Activated T-helper 1 cell treated with anti-CD3 and anti-CD28 coated beads, Interleukin-2, amount 50 U/mL, for 16 hours (primary cell): ENCODE data around the gene PLPPR5.

Experiments
- DNase-seq, 2 donors: peaks; one replicate each; pipeline ENCODE4 v3.0.0-alpha.2; 2020; ENCODE audit warnings: low read depth in 1 of 2, low spot score in 1 of 2

The PLPPR5 gene

DNA sequence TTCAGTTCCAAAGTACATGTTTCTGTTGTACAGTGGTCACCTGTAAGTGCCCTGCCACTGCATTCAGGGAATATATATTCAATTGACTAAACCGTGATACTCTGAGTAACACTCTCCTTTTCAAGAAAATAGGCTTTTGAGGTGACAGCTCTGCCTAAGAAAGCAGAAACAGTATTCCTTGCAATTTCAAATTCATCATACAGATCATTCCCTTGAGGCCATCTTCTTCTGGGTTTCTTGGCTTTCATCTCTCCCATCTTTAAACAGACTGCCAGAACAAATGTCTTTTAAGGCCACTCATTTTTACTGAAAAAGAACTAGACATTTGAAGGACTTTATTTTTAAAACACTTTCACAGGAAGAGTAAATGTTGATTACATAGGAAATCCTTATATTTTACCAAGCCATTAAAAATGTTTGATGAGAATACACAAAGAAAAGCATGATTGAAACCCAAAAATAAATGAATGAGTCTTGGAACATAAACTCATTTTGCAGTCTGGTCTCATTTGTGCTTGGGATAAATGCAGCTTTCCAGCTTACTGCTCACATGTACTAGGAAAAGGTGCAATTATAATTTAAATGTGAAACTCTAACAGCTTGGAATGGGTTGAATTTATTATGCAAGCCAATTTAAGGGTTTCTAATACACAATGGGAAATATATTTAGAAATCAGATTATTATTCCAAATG lies 34.7 kb downstream of the PLPPR5 start:
- DNase-seq: no peak

DNA sequence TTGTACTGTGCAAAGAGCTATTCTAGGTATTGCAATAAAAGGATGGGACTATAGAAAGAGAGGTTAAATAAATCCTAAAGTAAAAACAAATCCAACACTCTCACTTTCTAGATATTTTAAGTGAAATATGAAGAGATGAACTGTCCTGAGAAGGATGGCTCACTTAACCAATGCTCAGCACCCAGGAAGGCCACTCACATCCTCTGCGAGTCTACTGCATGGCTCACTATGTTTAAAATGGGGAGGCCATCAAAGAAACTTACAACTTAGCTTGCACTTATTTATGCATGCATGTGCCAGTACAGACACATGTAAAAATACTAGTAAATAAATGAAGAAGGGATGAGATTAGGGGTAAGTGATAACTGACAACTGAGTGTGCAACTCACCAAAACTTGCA lies 37.5 kb downstream of the PLPPR5 start:
- no peak for DNase-seq

DNA sequence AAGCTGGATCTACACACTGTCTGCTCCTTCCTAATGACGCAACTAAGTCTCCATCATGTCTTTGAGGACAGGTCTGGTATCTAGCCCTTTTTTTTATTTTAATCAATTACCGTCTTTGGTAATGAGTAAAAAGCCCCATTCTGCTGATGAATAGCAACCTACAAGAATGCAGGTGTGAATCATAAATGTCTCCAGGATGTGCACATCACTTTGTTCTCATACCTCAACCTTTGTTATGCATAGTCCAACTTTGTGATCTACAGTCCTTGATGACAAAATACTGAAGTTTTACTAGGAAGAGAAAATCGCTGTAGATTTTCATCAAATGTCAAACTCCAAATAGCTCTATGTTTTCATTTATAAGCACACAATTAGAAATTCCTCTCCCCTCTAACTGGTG lies 39.3 kb downstream of the PLPPR5 start:
- DNase-seq: no peak

- no peak for DNase-seq
Measured at GRCh38 chr1:98964198-98964597, 40.5 kb downstream of the PLPPR5 start.

DNA sequence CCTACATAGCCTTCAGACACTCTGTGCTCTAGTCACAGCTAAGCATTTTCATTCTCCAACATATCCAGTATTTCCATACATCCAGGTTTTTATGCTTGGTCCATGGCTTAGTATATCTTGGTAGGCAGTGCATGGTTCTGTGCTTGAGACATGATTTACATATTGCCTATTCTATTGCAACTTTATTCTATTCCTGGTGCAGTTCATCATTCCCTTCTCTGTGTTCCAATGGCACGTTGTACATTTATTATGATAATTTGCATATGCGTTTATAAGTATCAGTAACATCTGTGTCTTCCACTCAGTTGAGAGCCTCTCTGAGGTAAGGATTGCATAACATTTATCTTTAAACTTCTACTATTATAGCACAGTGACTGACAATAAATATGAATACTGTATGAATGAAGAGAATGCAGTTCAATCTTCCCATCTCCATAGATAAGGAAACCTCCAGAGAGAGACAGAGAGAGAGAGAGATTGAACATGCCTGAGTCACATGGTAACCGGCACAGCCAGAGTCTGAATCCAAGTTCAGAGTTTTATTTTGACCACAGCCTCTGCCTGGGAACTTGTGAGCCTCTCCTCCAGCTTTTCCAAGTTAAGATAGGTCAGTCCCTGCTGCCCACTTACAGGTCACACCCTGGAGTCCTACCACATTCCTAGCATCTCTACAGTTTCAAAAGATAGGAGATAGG lies 41.5 kb downstream of the PLPPR5 start:
- no peak for DNase-seq

GRCh38 chr1:98962156-98962555 lies 42.5 kb downstream of the PLPPR5 start:
- no peak for DNase-seq

DNA sequence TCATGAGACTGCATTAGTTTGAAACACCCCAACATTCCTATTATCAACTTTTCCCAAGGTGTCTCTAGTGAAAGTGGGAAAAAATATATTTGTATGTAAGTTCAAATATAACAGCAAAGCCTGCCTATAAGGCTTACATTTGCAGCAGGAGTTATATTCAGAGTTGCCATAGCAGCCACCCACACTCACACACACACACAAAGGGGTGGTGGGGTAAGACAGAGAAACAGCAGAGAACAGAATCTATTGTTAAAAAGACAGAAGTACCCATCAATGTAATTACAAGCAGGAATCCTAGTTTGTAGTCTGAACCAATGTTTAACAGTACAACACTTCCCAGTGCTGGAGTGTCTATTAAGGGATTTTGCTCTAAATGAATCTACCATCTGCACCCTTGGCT lies 55.0 kb downstream of the PLPPR5 start:
- no peak for DNase-seq

DNA sequence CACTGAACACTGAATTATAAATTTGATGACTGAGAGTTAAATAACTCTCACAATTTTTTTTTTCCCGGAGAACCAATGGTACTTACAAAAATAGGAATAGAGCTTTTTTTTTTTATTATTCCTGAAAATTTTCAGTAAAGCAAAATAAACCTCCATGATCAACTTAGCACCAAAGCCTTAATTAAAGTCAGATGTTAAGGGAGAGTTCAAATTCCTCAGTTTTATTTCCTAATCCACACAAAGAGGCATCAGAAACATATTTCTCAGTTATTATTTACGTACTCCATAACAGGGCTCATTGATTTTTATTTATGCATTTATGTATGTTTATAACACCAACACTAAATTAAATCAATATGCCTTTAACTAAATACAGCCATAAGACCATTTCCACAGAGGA lies 55.5 kb downstream of the PLPPR5 start:
- DNase-seq: no peak

DNA sequence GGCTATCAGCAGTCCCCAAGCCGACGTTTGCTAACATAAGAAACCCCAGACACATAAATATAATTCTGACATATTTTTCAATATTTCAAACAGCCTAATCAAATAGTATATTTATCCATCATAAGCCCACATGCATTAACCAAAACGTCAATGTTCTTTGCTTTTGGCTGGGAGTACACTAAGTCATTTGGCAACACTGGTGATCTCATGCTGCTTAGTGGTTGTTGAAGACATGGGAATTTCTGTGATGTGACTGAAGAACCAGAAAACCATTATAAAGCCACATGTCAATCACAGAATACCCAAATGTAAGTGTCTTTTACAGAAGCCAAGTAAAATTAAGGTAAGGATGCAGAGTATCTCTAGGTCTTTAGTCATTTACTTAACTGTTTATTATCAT lies 57.6 kb downstream of the PLPPR5 start:
- no peak for DNase-seq

DNA sequence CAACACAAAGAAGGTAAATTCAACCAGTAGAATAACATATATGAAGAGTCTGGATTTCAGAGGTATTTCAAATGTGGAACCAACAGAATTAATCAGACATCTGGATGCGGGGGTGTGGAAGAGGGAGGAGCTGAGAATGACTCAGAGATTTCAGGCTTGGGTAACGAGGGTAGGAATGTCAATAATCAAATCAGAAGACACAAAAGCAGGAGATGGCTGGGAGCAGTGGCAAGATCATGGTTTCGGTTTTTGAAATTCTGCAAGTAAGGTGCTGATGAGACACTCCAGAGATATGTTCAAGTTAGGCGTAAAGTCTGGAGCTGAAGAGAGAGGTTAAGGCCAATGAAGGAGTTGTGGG lies 64.0 kb downstream of the PLPPR5 start:
- DNase-seq: no peak

GRCh38 chr1:98940069-98940721 lies 64.5 kb downstream of the PLPPR5 start:
- DNase-seq: no peak

DNA sequence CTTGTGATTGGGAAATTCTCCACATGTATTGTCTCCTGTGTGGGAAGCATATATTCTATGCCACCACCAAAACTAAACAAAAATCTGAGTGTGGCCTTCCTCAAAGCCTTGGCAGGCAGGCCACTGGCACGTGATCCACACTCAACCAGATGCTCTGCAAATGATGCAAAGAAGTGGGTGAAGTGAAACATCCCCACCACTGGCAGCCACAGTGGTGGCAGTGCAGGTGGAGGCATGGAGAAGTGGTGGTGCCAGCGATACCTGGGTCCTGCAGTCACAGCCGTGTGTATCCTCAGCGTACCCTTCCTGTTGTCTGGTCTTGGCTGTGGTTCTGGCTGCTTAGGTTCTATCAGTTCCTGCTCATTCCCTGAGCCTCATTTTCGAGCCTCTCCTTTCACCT lies 65.2 kb downstream of the PLPPR5 start:
- DNase-seq: no peak

DNA sequence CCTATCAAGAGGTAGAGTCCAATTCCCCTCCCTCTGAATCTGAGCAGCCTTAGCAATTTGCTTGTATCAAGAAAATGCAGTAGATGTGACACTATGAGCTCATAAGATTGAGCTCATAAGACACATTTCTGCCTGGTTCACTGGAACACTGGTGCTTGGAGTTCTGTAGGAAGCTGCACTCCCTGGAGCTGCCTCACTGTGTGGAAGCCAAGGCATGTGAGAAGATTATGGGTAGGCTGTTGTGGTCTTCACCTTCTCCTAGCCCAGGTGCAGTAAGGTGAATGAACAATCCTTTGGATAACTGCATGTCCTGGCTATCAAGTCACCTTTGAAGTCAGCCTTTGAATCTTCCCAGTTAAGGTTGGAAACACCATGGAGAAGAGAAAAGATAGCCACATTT lies 67.3 kb downstream of the PLPPR5 start:
- no peak for DNase-seq

DNA sequence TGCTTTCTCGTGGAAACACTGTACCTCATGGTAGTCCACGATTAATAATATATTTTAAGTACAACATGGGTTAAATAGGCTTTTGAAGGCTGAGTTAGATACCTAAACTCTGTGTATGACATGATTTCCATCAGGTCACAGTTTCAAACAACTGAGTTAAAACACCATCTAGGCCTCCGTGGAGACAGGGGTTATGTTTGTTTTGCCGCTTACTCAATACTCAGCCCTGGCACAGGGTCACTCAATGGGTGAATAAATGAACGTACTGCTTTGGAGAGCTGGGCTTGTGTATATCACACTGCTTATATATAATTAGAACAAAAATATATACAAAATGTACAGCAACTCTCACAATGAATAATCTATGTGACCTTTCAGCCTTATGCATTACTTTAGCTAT lies 72.5 kb downstream of the PLPPR5 start:
- no peak for DNase-seq

- no peak for DNase-seq
Measured at GRCh38 chr1:98931128-98931835, 73.4 kb downstream of the PLPPR5 start.

DNA sequence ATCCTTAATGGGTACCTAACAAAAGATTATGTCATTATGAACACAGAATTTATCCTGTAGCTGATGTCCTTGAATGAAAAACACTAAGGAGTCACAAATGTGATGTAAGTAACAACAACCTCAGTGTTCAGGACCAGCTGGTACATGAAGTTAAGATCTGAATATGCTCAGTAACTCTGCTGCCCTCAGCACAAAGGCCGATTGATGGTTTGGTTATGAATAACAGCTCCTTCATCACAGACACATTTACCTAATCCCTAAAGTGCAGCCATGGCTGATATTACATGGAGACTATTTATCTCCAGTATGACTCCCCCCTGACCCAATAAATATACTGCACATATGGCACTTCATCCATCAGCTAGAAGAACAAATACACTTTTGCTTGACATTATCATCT lies 75.2 kb downstream of the PLPPR5 start:
- no peak for DNase-seq

- no peak for DNase-seq
Measured at GRCh38 chr1:98926597-98926996, 78.1 kb downstream of the PLPPR5 start.

DNA sequence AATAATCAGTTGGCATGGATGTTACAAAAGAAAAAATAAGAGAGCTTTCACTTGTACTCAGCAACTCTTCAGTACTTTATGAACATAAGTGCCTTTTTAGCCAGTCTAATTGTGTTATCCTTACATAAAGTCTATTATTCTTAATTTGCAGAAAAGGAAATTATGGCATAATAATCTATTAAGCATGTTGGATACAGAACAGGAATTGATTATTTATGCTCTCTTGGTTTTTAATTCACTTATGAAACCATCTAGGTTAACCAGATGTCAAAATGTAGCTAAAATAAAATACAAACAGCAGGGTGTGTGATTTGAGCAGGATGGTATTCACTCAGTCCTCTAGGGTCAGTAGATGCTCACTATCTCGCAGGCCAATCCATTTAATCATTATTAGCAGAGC lies 79.7 kb downstream of the PLPPR5 start:
- DNase-seq: no peak

- no peak for DNase-seq
Measured at GRCh38 chr1:98923667-98924066, 81.0 kb downstream of the PLPPR5 start.

DNA sequence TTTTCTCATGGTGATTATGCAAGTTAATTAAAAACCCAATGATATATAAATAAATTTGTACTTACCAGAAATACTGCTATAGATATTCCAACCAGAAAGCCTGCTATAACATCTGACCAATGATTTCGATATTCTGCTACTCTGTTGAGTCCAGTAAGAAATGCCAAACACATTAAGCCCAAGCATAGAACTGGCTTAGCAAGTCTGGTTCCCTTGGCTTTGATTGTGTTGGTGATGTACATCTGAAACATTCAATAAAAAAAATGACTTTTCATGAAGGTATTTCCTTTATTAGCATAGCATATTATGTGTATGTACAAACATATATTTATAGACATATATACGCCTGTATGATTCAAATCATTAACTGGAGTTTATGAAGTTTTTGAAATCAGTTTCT lies 82.8 kb downstream of the PLPPR5 start:
- DNase-seq: no peak

DNA sequence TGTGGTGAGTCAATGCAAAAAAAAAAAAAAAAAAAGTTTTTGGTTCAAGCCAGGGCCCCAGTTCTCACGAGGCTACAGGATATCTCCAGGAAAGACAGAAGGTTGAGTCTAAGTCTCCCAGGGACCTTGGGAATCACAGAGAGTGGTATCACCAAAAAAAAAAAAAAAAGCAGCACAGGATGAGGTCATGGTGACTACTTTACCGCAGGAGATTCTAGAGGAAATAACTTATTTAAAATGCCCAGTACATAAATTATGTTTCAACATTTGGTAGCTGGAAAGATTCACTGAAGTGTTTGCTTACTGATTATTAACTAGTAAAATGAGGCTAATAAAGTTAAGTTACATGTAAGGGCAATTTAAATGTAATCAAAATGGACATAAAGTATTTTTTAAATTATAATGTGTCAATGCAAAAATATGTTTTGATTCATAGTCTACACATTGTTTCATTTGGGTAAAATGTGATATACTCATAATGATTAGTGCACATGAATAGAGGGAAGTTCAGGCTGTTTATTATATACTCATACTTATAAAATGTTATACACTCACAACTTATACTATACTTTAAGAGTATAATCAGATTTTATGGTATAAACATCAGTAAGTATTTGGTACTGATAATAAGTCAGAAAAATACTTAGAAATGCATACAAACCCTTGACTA lies 84.1 kb downstream of the PLPPR5 start:
- no peak for DNase-seq
